ENCODE measurements around the gene TEAD3.

The TEAD3 gene

DNA sequence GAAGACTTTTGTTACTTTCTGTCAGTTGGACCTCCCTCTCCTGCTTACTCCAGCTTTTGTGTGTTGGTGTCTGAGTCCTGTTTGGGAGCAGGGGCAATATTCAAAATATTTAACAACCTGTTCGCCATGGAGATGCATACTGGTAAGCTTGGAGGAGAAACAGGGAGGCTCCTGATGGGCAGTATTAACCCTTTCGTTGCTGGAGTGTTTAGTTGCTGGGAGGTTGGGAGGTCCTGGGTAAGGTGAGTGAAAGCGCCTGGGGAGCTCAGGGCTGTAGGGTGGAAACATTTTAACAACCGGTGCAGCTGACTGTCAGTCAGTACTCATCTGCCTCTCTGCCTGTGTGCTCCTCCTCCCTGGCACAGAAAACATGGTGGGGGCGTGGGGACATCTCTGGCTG lies 11.7 kb upstream of the TEAD3 start:
- no peak overlapping the region for H3K4me3 ChIP-seq (ENCODE audit: low read depth, low read length)
- TF ChIP-seq POLR2A (IDR thresholded peaks at IDR 0.05; ENCODE audit: extremely low read depth, insufficient read length) (no peak), MYC (IDR thresholded peaks at IDR 0.05; ENCODE audit: low read depth, low read length) (no peak)
- TF ChIP-seq, protein P1, sequence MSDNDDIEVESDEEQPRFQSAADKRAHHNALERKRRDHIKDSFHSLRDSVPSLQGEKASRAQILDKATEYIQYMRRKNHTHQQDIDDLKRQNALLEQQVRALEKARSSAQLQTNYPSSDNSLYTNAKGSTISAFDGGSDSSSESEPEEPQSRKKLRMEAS (IDR thresholded peaks at IDR 0.05; ENCODE audit: low read depth, low read length) = no peak
- TF ChIP-seq, protein P2, sequence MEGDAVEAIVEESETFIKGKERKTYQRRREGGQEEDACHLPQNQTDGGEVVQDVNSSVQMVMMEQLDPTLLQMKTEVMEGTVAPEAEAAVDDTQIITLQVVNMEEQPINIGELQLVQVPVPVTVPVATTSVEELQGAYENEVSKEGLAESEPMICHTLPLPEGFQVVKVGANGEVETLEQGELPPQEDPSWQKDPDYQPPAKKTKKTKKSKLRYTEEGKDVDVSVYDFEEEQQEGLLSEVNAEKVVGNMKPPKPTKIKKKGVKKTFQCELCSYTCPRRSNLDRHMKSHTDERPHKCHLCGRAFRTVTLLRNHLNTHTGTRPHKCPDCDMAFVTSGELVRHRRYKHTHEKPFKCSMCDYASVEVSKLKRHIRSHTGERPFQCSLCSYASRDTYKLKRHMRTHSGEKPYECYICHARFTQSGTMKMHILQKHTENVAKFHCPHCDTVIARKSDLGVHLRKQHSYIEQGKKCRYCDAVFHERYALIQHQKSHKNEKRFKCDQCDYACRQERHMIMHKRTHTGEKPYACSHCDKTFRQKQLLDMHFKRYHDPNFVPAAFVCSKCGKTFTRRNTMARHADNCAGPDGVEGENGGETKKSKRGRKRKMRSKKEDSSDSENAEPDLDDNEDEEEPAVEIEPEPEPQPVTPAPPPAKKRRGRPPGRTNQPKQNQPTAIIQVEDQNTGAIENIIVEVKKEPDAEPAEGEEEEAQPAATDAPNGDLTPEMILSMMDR (IDR thresholded peaks at IDR 0.05; ENCODE audit: low read depth, low read length) = no peak
- DNase-seq (ENCODE audit: low read depth) = no peak

DNA sequence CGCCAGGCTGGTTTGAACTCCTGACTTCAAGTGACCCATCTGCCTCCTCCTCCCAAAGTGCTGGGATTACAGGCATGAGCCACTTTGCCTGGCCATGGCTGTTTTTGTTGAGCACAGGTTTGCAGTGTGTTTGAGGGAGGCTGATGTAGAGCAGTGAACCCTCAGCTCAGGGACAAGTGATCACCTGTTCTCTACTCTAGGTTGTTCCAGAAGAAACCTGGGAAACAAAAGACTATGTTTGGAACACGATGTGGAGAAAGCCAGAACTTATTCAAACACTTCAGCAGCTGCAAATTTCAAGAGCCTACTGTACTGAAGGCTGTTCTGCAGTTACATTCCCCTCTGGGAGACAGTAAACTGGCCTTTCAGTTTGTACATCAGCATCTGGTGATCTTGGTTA lies 11.1 kb upstream of the TEAD3 start:
- TF ChIP-seq MYC (IDR thresholded peaks at IDR 0.05; ENCODE audit: low read depth, low read length) (no peak), POLR2A (IDR thresholded peaks at IDR 0.05; ENCODE audit: extremely low read depth, insufficient read length) (no peak)
- TF ChIP-seq, protein P1 (IDR thresholded peaks at IDR 0.05; ENCODE audit: low read depth, low read length) = no peak
- no peak for DNase-seq (ENCODE audit: low read depth)
- H3K4me3 ChIP-seq (ENCODE audit: low read depth, low read length) = no peak overlapping the region

DNA sequence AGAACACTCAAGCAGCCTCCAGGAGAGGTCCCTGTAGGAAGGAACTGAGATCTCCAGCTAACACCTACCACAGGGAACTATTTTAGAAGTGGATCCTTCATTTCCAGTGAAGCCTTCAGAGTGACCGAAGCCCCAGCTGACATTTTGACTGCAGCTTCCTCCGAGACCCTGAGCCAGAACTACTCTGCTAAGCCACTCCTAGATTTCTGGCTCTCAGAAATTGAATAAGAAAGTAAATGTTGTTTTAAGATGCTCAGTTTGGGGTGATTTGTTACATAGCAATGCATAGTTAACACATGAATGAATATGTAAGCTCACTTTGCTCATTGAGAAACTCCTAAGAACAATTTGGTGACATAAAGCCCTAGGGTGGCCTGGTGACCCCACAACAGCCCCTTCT lies 10.3 kb upstream of the TEAD3 start:
- no peak overlapping the region for H3K4me3 ChIP-seq (ENCODE audit: low read depth, low read length)
- no peak for DNase-seq (ENCODE audit: low read depth)
- TF ChIP-seq, protein P1 (IDR thresholded peaks at IDR 0.05; ENCODE audit: low read depth, low read length) = no peak
- TF ChIP-seq MYC (IDR thresholded peaks at IDR 0.05; ENCODE audit: low read depth, low read length) = no peak
- TF ChIP-seq, protein P2 (IDR thresholded peaks at IDR 0.05; ENCODE audit: low read depth, low read length) = no peak
- no peak for TF ChIP-seq POLR2A (IDR thresholded peaks at IDR 0.05; ENCODE audit: extremely low read depth, insufficient read length)

DNA sequence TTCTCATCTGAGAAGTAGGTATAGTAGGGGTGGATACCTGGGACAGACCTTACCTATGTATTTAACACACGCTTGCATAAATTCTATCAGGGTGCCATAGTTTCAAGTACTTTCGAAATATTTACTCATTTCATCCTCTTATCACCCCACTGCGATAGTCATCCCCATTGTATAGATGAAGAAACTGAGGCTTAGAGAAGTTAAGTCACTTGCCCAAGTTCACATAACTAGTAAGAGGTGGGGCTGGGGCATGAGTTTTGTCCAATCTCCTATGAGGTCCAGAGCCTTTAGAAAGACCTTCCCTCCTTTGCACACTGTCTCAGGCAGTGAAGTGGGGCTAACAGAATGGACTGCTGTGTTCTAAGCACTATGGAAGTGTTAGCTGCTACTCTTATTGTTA lies 9.7 kb upstream of the TEAD3 start:
- DNase-seq (ENCODE audit: low read depth) = no peak
- H3K4me3 ChIP-seq (ENCODE audit: low read depth, low read length) = no peak overlapping the region
- TF ChIP-seq MYC (IDR thresholded peaks at IDR 0.05; ENCODE audit: low read depth, low read length) (no peak), POLR2A (IDR thresholded peaks at IDR 0.05; ENCODE audit: extremely low read depth, insufficient read length) (no peak)
- TF ChIP-seq, protein P2 (IDR thresholded peaks at IDR 0.05; ENCODE audit: low read depth, low read length) = no peak
- TF ChIP-seq, protein P1 (IDR thresholded peaks at IDR 0.05; ENCODE audit: low read depth, low read length) = no peak

DNA sequence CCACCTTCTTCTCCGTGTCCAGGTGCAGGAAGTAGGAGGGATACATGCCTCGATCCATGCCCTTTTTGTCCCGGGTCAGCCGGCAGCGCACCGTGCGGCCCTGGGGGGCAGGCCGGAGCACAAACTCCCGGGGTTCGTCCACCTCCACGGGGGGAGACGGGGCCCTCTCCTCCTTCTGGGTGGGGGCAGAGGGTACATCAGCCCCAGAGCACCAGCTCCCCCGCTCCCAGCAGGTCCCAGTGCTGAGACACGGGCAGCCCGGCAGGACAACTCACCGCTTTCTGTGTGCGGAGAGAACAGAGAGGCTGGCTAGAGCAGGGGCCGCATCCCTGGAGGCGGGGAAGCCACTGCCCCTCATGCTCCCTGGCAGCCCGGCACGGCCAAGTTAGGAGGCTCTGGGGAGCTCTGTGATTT lies 9.1 kb upstream of the TEAD3 start:
- H3K4me3 ChIP-seq (ENCODE audit: low read depth, low read length) = no peak overlapping the region
- no peak for DNase-seq (ENCODE audit: low read depth)
- TF ChIP-seq MYC (IDR thresholded peaks at IDR 0.05; ENCODE audit: low read depth, low read length) (no peak), POLR2A (IDR thresholded peaks at IDR 0.05; ENCODE audit: extremely low read depth, insufficient read length) (no peak)
- TF ChIP-seq, protein P1 (IDR thresholded peaks at IDR 0.05; ENCODE audit: low read depth, low read length) = no peak
- TF ChIP-seq, protein P2 (IDR thresholded peaks at IDR 0.05; ENCODE audit: low read depth, low read length) = no peak

DNA sequence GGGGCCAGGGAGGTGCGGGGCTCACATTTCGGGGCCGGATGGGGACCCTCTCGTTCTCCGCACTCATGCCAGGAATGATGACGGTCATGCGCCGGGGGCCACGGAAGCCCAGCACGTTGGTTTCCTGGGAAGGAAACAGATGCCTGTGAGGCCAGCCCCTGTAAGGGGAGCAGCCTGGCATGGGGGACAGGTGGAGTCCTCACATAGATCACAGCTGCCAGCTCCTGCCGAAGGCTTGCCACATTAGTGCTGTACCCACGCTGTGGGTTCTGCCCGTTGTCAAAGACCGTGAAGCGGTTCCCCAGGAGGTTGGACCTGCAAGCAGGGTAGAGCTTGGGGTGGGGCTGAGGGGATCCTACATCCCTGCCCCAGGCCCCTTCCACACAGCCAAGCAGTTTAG lies 6.7 kb upstream of the TEAD3 start:
- H3K4me3 ChIP-seq (ENCODE audit: low read depth, low read length) = no peak overlapping the region
- TF ChIP-seq, protein P1 (IDR thresholded peaks at IDR 0.05; ENCODE audit: low read depth, low read length) = no peak
- TF ChIP-seq, protein P2 (IDR thresholded peaks at IDR 0.05; ENCODE audit: low read depth, low read length) = no peak
- TF ChIP-seq POLR2A (IDR thresholded peaks at IDR 0.05; ENCODE audit: extremely low read depth, insufficient read length) = no peak
- no peak for TF ChIP-seq MYC (IDR thresholded peaks at IDR 0.05; ENCODE audit: low read depth, low read length)
- DNase-seq (ENCODE audit: low read depth) = no peak
